CD14-positive monocyte (primary cell): ENCODE data around the gene DHX38. TPM values are rescaled to one million over a fixed set of nuclear protein-coding genes. Genes with fewer than 3 reads are reported as not detected.
"Not testable (repeated sequence)": the region's sequence is repeated elsewhere in the genome, so short reads cannot be mapped to it uniquely, and the experiment has no call there.

Experiments
- DNase-seq, 3 donors: peaks; one replicate each; pipeline ENCODE4 v3.0.0-alpha.2; 2011 to 2022
- H2AFZ ChIP-seq: 2 replicates; pipeline ENCODE4 v1.6.0; 2012; ENCODE audit warnings: mild to moderate bottlenecking, low read depth, low read length, inconsistent platforms; ENCODE audit not compliant: insufficient read depth, poor library complexity, severe bottlenecking
- H3K27ac ChIP-seq, 2 donors: 1 replicate in 1 of 2; 2 replicates in 1 of 2; pipeline ENCODE4 v1.5.1; 2012 to 2013; ENCODE audit warnings: low read length in 2 of 2, control low read depth in 1 of 2, inconsistent platforms in 1 of 2, low read depth in 1 of 2, mild to moderate bottlenecking in 1 of 2
- H3K27me3 ChIP-seq, 2 donors: one replicate each; pipeline versions ENCODE4 v1.6.0 to v1.6.1; 2011 to 2013; ENCODE audit warnings: low read length in 2 of 2; ENCODE audit not compliant: control insufficient read depth in 2 of 2, insufficient read depth in 2 of 2
- H3K36me3 ChIP-seq, 2 donors: replicated peaks in 1 of 2; 1 replicate in 1 of 2; 2 replicates in 1 of 2; pipeline versions ENCODE4 v1.5.1 to v1.6.1; 2012 to 2013; ENCODE audit warnings: low read length in 2 of 2, control low read depth in 1 of 2, inconsistent platforms in 1 of 2, mild to moderate bottlenecking in 1 of 2; ENCODE audit not compliant: insufficient read depth in 2 of 2, control insufficient read depth in 1 of 2
- H3K4me1 ChIP-seq, 2 donors: 1 replicate in 1 of 2; 2 replicates in 1 of 2; pipeline versions ENCODE4 v1.5.1 to v1.6.1; 2012 to 2013; ENCODE audit warnings: low read length in 2 of 2, control low read depth in 1 of 2, inconsistent platforms in 1 of 2, mild to moderate bottlenecking in 1 of 2, moderate library complexity in 1 of 2; ENCODE audit not compliant: insufficient read depth in 2 of 2, control insufficient read depth in 1 of 2
- H3K4me2 ChIP-seq: replicated peaks from 2 replicates; pipeline ENCODE3; 2012; ENCODE audit warnings: low read length, moderate library complexity, mild to moderate bottlenecking; ENCODE audit not compliant: poor library complexity, severe bottlenecking; ENCODE audit errors: extremely low read depth
- H3K4me3 ChIP-seq, 3 experiments: fragments of 200-600 bp in 1 of 3; sonication (generic) in 1 of 3; replicated peaks in 1 of 3; 1 replicate in 2 of 3; 2 replicates in 1 of 3; pipeline ENCODE4 v1.5.1; 2011 to 2013; ENCODE audit warnings: low read length in 3 of 3, mild to moderate bottlenecking in 3 of 3, control low read depth in 2 of 3, low read depth in 2 of 3, inconsistent platforms in 1 of 3, moderate library complexity in 1 of 3
- H3K79me2 ChIP-seq: 2 replicates; pipeline ENCODE4 v1.6.0; 2012; ENCODE audit warnings: mild to moderate bottlenecking, control low read depth, inconsistent platforms, low read length, moderate library complexity; ENCODE audit not compliant: insufficient read depth
- H3K9ac ChIP-seq: 2 replicates; pipeline ENCODE4 v1.6.0; 2017; ENCODE audit warnings: low read length, mild to moderate bottlenecking; ENCODE audit not compliant: insufficient read depth, poor library complexity, severe bottlenecking
- H3K9me3 ChIP-seq, 2 donors: replicated peaks in 1 of 2; 1 replicate in 1 of 2; 2 replicates in 1 of 2; pipeline versions ENCODE4 v1.5.1 to v1.6.1; 2012 to 2013; ENCODE audit warnings: low read length in 2 of 2, control low read depth in 1 of 2; ENCODE audit not compliant: control insufficient read depth in 1 of 2, insufficient read depth in 1 of 2
- H4K20me1 ChIP-seq: 2 replicates; pipeline ENCODE4 v1.6.0; 2012; ENCODE audit warnings: mild to moderate bottlenecking, low read length, control low read depth, moderate library complexity; ENCODE audit not compliant: insufficient read depth
- H3K27ac Mint-ChIP-seq, 7 donors: one replicate each; pipeline ENCODE4 v1.8.0; 2020; ENCODE audit warnings: mild to moderate bottlenecking in 7 of 7, mixed read lengths in 7 of 7, moderate library complexity in 6 of 7, inconsistent platforms in 2 of 7
- H3K27me3 Mint-ChIP-seq, 3 donors: one replicate each; pipeline ENCODE4 v1.8.0; 2021 to 2022; ENCODE audit warnings: low read depth in 3 of 3, mild to moderate bottlenecking in 3 of 3, mixed read lengths in 3 of 3, moderate library complexity in 3 of 3, inconsistent platforms in 1 of 3
- H3K36me3 Mint-ChIP-seq, 2 donors: one replicate each; pipeline ENCODE4 v1.8.0; 2020; ENCODE audit warnings: mixed read lengths in 2 of 2, inconsistent platforms in 1 of 2, mild to moderate bottlenecking in 1 of 2
- H3K4me1 Mint-ChIP-seq: one replicate; pipeline ENCODE4 v1.8.0; 2020; ENCODE audit warnings: mild to moderate bottlenecking, mixed read lengths
- H3K4me3 Mint-ChIP-seq, 2 donors: one replicate each; pipeline ENCODE4 v1.8.0; 2020; ENCODE audit warnings: mild to moderate bottlenecking in 2 of 2, mixed read lengths in 2 of 2, moderate library complexity in 1 of 2
- H3K9me3 Mint-ChIP-seq, 7 donors: one replicate each; pipeline ENCODE4 v1.8.0; 2020 to 2022; ENCODE audit warnings: mixed read lengths in 7 of 7, mild to moderate bottlenecking in 6 of 7, moderate library complexity in 6 of 7, inconsistent platforms in 2 of 7
- WGBS: methylation state at CpG from one replicate; pipeline ENCODE4 v1.1.5; 2013; ENCODE audit warnings: missing lambda C conversion rate; ENCODE audit not compliant: insufficient coverage; 5-methylcytosine and 5-hydroxymethylcytosine counted together
- intact Hi-C, 2 donors: fragments of 100-400 bp; cut with micrococcal nuclease; formaldehyde crosslinking; loops; one replicate each; pipeline versions ENCODE4 v1.15.0 to v1.15.1; 2023
- polyA plus RNA-seq, 3 donors: library from polyadenylated mRNA; depleted of rRNA in 1 of 3; unstranded in 2 of 3; stranded (reverse) in 1 of 3; fragments of 300-500 nt in 2 of 3; fragments of >200 nt in 1 of 3; fragmentation: Illumina TruSeq in 2 of 3; gene quantifications; 1 replicate in 2 of 3; 2 replicates in 1 of 3; pipeline ENCODE4 v1.2.3, GENCODE V29; 2012 to 2021
- TF ChIP-seq, protein P1 (sequence below): fragments of 200-600 bp; IDR thresholded peaks from one replicate; pipeline ENCODE4 v1.8.0; 2022; ENCODE audit warnings: antibody characterized with exemption, mild to moderate bottlenecking

DHX38 gene
- polyA plus RNA-seq, 3 donors = 9.1 to 91.5 (median 19.2) TPM

DNA sequence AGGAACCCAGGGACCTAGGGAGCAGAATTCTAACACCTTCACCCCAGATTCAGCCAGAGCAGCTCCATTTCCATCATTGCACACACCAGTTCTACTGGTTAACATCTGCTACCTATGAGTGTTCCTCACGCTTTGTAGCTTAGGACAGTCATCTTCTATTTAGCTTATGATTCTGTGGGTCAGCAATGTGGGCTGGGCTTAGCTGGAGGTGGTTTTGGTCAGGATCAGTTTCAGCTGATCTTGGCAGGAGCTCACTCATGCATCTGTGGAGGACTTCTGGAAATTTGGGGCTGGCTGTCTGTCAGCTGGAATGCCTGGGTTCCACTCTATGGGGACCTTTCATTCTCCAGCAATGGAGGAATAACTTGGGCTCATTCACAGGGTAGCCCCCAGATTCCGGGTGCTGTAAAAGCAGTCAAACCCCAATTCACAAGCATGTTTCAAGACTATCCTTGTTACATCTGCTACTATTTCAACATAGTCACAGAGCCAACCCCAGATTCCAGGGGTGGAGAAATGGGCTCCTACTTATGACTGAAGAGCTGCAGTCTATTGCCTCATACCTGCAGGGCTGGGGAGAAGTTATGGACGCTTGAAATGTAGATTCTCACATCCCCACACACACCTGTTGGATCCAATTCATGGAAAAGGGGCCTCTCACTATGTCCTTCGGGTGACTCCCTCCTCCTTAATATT, 42.7 kb upstream of the DHX38 start:
- no peaks in the 10 kb centered on the region for H3K79me2 ChIP-seq
- H3K4me3 Mint-ChIP-seq = no peak overlapping the region
- no peak overlapping the region for H3K4me3 ChIP-seq
- H3K36me3 Mint-ChIP-seq = peaks cover 4 to 14% of the 10 kb centered on the region in 2 donors
- H3K4me1 ChIP-seq = peaks cover 56 to 64% of the 10 kb centered on the region in 2 donors
- H3K9me3 Mint-ChIP-seq = peaks cover 9 to 29% (median 22%) of the 10 kb centered on the region in 7 donors
- intact Hi-C loops = no loop called here
- peak overlapping the region; percentile 84 to 91 (median 85) for H3K27ac Mint-ChIP-seq
- DNase-seq = peak; percentile 17 to 46 (median 42)
- TF ChIP-seq, protein P1, sequence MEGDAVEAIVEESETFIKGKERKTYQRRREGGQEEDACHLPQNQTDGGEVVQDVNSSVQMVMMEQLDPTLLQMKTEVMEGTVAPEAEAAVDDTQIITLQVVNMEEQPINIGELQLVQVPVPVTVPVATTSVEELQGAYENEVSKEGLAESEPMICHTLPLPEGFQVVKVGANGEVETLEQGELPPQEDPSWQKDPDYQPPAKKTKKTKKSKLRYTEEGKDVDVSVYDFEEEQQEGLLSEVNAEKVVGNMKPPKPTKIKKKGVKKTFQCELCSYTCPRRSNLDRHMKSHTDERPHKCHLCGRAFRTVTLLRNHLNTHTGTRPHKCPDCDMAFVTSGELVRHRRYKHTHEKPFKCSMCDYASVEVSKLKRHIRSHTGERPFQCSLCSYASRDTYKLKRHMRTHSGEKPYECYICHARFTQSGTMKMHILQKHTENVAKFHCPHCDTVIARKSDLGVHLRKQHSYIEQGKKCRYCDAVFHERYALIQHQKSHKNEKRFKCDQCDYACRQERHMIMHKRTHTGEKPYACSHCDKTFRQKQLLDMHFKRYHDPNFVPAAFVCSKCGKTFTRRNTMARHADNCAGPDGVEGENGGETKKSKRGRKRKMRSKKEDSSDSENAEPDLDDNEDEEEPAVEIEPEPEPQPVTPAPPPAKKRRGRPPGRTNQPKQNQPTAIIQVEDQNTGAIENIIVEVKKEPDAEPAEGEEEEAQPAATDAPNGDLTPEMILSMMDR = no peak
- H3K27ac ChIP-seq = peak overlapping the region; percentile 41 to 66
- H4K20me1 ChIP-seq = no peaks in the 10 kb centered on the region
- no peaks in the 10 kb centered on the region for H3K27me3 ChIP-seq
- no peak overlapping the region for H3K9ac ChIP-seq
- WGBS = 44% methylated on average over 2 of the region's 4 CpGs
- H3K36me3 ChIP-seq = no peaks in the 10 kb centered on the region
- H3K4me2 ChIP-seq = peak overlapping the region; percentile 72
- H2AFZ ChIP-seq = peak overlapping the region; percentile 4
- peaks cover 59% of the 10 kb centered on the region for H3K4me1 Mint-ChIP-seq
- peaks cover 0 to 1% (median 0%) of the 10 kb centered on the region in 3 donors for H3K27me3 Mint-ChIP-seq
- peaks cover 17 to 20% of the 10 kb centered on the region in 2 donors for H3K9me3 ChIP-seq

DNA sequence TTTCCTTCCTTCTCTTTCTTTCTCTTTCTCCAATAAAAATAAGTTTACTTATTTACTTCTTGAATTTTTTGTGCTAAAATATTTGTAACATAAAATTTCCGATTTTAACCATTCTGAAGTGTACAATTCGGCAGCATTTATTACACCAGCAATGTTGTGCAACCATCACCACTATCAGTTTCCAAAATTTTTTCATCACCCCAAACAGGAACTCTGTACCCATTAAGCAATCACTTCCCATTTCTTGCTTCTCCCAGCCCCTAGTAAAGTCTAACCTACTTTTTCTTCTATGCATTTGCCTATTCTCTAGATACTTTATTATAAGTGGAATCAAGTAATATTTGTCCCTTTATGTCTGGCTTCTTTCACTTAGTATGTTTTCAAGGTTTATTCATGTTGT, 41.8 kb upstream of the DHX38 start:
- TF ChIP-seq, protein P1 = no peak
- Mint-ChIP-seq H3K36me3 (peaks cover 4 to 14% of the 10 kb centered on the region in 2 donors), H3K27ac (peak overlapping the region; percentile 87 to 95 (median 92)), H3K27me3 (no peaks in the 10 kb centered on the region), H3K4me1 (peaks cover 64% of the 10 kb centered on the region), H3K4me3 (peak overlapping the region; percentile 65 to 85), H3K9me3 (peaks cover 9 to 29% (median 20%) of the 10 kb centered on the region in 7 donors)
- peak overlapping the region; percentile 28 for H3K9ac ChIP-seq
- peak; percentile 57 to 87 (median 78) for DNase-seq
- H3K4me1 ChIP-seq = peaks cover 57 to 67% of the 10 kb centered on the region in 2 donors
- peak overlapping the region; percentile 72 for H3K4me2 ChIP-seq
- WGBS = 0% methylated on average over 1 of the region's 2 CpGs
- no peaks in the 10 kb centered on the region for H3K27me3 ChIP-seq
- H3K27ac ChIP-seq = peak overlapping the region in 1 of 2 donors; percentile 66
- peaks cover 17 to 20% of the 10 kb centered on the region in 2 donors for H3K9me3 ChIP-seq
- no peaks in the 10 kb centered on the region for H4K20me1 ChIP-seq
- H3K79me2 ChIP-seq = no peaks in the 10 kb centered on the region
- H3K36me3 ChIP-seq = no peaks in the 10 kb centered on the region
- H2AFZ ChIP-seq = no peak overlapping the region
- intact Hi-C loops = no loop called here
- H3K4me3 ChIP-seq = peak overlapping the region in 2 of 3 experiments; percentile 19 to 68

DNA sequence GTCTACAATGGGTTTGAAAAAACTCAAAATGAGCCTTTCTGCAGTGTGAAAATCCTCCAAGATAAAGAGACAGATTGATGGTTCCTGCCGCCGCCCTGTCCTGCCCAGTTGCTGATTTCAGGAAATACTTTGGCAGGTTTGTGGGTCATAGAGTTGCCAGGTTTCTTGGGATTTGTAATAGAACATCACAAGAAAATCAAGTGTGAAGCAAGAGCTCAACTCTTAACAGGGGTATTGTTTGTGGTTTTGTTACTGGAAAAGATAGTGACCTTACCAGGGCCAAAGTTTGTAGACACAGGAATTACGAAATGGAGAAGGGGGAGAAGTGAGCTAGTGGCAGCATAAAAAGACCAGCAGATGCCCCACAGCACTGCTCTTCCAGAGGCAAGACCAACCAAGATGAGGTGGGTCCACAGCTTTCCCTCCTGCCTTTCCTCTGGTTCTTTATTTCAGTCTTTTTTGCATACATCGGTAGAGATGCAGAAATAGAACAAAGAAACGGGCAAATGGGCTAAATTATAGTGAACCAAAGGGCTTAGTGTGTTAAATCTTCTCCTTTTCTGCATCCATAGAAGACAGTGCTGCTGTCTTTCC, 39.3 kb upstream of the DHX38 start, which contains the start of gene HP:
HP (plus strand) TSS at position 252 of the 594 bp plus-strand sequence; CDS start at position 400, 148 bp downstream.
- peak within 1 kb of the TSS; percentile 47 for H2AFZ ChIP-seq
- H3K4me3 ChIP-seq = peak within 1 kb of the TSS in 1 of 3 experiments; percentile 39
- Mint-ChIP-seq H3K4me3 (peak within 1 kb of the TSS; percentile 67 to 85), H3K9me3 (peaks cover 4 to 12% (median 10%) of the 10 kb centered on the region in 7 donors), H3K36me3 (peaks cover 10 to 14% of the 10 kb centered on the region in 2 donors), H3K4me1 (peaks cover 66% of the 10 kb centered on the region), H3K27ac (peak within 1 kb of the TSS; percentile 61 to 93 (median 89))
- H3K27me3 ChIP-seq, H3K79me2 ChIP-seq, H3K36me3 ChIP-seq, intact Hi-C loops, H3K9me3 ChIP-seq, H3K27me3 Mint-ChIP-seq, H4K20me1 ChIP-seq: not testable (repeated sequence)
- peak within 1 kb of the TSS; percentile 52 to 66 for H3K27ac ChIP-seq
- peak in 1 of 3 donors; percentile 16 for DNase-seq
- H3K4me2 ChIP-seq = peak within 1 kb of the TSS; percentile 45
- peak within 1 kb of the TSS; percentile 2 for H3K9ac ChIP-seq
- peaks cover 57 to 67% of the 10 kb centered on the region in 2 donors for H3K4me1 ChIP-seq
- 0% methylated on average over 2 of the region's 5 CpGs for WGBS
